Keratinocyte (primary cell): Measurements from ENCODE around the gene SLC37A3. TPM values are rescaled to one million over a fixed set of nuclear protein-coding genes. Genes with fewer than 3 reads are reported as not detected.

ENCODE experiments used
- DNase-seq: peaks from one replicate; pipeline ENCODE4 v3.0.0-alpha.2; 2011; ENCODE audit warnings: low read depth, missing footprints, low spot score
- FAIRE-seq: peaks from 2 replicates; lab custom pipeline; 2011; peaks lifted over from hg19 to GRCh38; lab: Jason Lieb, UNC
- H2AFZ ChIP-seq: 2 replicates; pipeline ENCODE4 v1.6.0; 2012; ENCODE audit warnings: low read length, control low read depth, inconsistent platforms; ENCODE audit not compliant: control insufficient read depth
- H3K27ac ChIP-seq: 2 replicates; pipeline ENCODE4 v1.5.1; 2011; ENCODE audit warnings: low read length; ENCODE audit not compliant: control insufficient read depth, insufficient read depth
- H3K27me3 ChIP-seq: 3 replicates; pipeline ENCODE4 v1.6.0; 2011; ENCODE audit warnings: low read length; ENCODE audit not compliant: control insufficient read depth, insufficient read depth; ENCODE audit errors: extremely low read depth
- H3K36me3 ChIP-seq, 2 experiments: 2 replicates in 1 of 2; 3 replicates in 1 of 2; pipeline ENCODE4 v1.5.1; 2011; ENCODE audit warnings: low read length in 2 of 2, mild to moderate bottlenecking in 1 of 2; ENCODE audit not compliant: control insufficient read depth in 2 of 2, insufficient read depth in 2 of 2; ENCODE audit errors: extremely low read depth in 1 of 2
- H3K4me1 ChIP-seq: 3 replicates; pipeline ENCODE4 v1.5.1; 2011; ENCODE audit warnings: low read length; ENCODE audit not compliant: control insufficient read depth, insufficient read depth; ENCODE audit errors: extremely low read depth
- H3K4me2 ChIP-seq: 3 replicates; pipeline ENCODE4 v1.6.0; 2011; ENCODE audit warnings: low read depth, low read length; ENCODE audit not compliant: control insufficient read depth, insufficient read depth; ENCODE audit errors: extremely low read depth
- H3K4me3 ChIP-seq, 3 experiments: fragments of 200-600 bp in 1 of 3; sonication (generic) in 1 of 3; 2 replicates in 2 of 3; 3 replicates in 1 of 3; pipeline ENCODE4 v1.5.1; 2011 to 2016; ENCODE audit warnings: low read length in 3 of 3, mild to moderate bottlenecking in 3 of 3, control low read depth in 2 of 3, inconsistent platforms in 1 of 3, low read depth in 1 of 3, mixed read lengths in 1 of 3, mixed run types in 1 of 3, moderate library complexity in 1 of 3; ENCODE audit not compliant: control insufficient read depth in 2 of 3, insufficient read depth in 2 of 3; ENCODE audit errors: extremely low read depth in 1 of 3
- H3K79me2 ChIP-seq: 2 replicates; pipeline ENCODE4 v1.6.0; 2012; ENCODE audit warnings: low read length; ENCODE audit not compliant: control insufficient read depth, insufficient read depth
- H3K9ac ChIP-seq: 3 replicates; pipeline ENCODE4 v1.6.0; 2011; ENCODE audit warnings: low read length; ENCODE audit not compliant: control insufficient read depth, insufficient read depth; ENCODE audit errors: extremely low read depth
- H3K9me1 ChIP-seq: 3 replicates; pipeline ENCODE4 v1.6.0; 2011; ENCODE audit warnings: low read length; ENCODE audit not compliant: control insufficient read depth, insufficient read depth; ENCODE audit errors: extremely low read depth
- H3K9me3 ChIP-seq: 2 replicates; pipeline ENCODE4 v1.5.1; 2012; ENCODE audit warnings: low read depth, low read length; ENCODE audit not compliant: control insufficient read depth
- H4K20me1 ChIP-seq: 3 replicates; pipeline ENCODE4 v1.6.0; 2011; ENCODE audit warnings: low read length; ENCODE audit not compliant: control insufficient read depth, insufficient read depth; ENCODE audit errors: extremely low read depth
- CTCF ChIP-seq, 3 experiments: IDR thresholded peaks in 1 of 3; conservative IDR thresholded peaks in 1 of 3; optimal IDR thresholded peaks in 1 of 3; 2 replicates in 2 of 3; 3 replicates in 1 of 3; pipeline versions ENCODE3 to v1.5.1; 2011; ENCODE audit warnings: low read length in 3 of 3, mild to moderate bottlenecking in 3 of 3, moderate library complexity in 2 of 3, control low read depth in 1 of 3, inconsistent platforms in 1 of 3; ENCODE audit not compliant: insufficient read depth in 2 of 3; ENCODE audit errors: extremely low read depth in 1 of 3
- EZH2 ChIP-seq: IDR thresholded peaks from one replicate; pipeline ENCODE4 v1.6.1; 2012; ENCODE audit warnings: inconsistent platforms, mild to moderate bottlenecking, low read length, moderate library complexity
- dilution Hi-C: fragments of 300-500 bp; cut with MboI; formaldehyde crosslinking; loops from one replicate; pipeline ENCODE4 v1.7.0; 2020; ENCODE audit warnings: low sequenced_read_pairs; ENCODE audit not compliant: extremely low pct_ligation_motif_present
- polyA plus RNA-seq, 5 experiments: library from polyadenylated mRNA; depleted of rRNA in 3 of 5; stranded (reverse) in 3 of 5; stranded (forward) in 1 of 5; unstranded in 1 of 5; fragments of >200 nt; gene quantifications; 1 replicate in 1 of 5; 2 replicates in 3 of 5; 3 replicates in 1 of 5; pipeline versions ENCODE4 v1.2.1 to v1.2.3, GENCODE V29; 2011 to 2012; ENCODE audit warnings: missing spikeins in 2 of 5, low read depth in 1 of 5, low replicate concordance in 1 of 5

Gene SLC37A3
- polyA plus RNA-seq, 1 donor (not counting 4 experiments of a cell fraction or from before 2014, with no cell fraction given), result 51.4 TPM

GRCh38 chr7:140287988-140288387, 110.3 kb downstream of the SLC37A3 start:
- no peak for DNase-seq
- Histone ChIP-seq H2AFZ (no peak overlapping the region), H3K4me3 (no peak overlapping the region), H3K4me1 (no peaks in the 10 kb centered on the region), H3K9me1 (no peaks in the 10 kb centered on the region), H3K9me3 (no peaks in the 10 kb centered on the region), H3K36me3 (no peaks in the 10 kb centered on the region), H3K27me3 (no peaks in the 10 kb centered on the region), H3K27ac (no peak overlapping the region), H3K9ac (no peak overlapping the region), H3K79me2 (no peaks in the 10 kb centered on the region), H4K20me1 (no peaks in the 10 kb centered on the region), H3K4me2 (no peak overlapping the region)
- dilution Hi-C loops, result no loop called here
- TF ChIP-seq EZH2 (no peak), CTCF (optimal IDR thresholded peaks at IDR 0.05 in 1 of 3, IDR thresholded peaks at IDR 0.05 in 1 of 3, conservative IDR thresholded peaks at IDR 0.05 in 1 of 3; ENCODE audit: extremely low read depth in 1 of 3, insufficient read depth in 2 of 3, low read length in 3 of 3) (no peak)
- FAIRE-seq, result no peak

GRCh38 chr7:140285938-140286337, 112.4 kb downstream of the SLC37A3 start:
- Histone ChIP-seq H3K9me1 (no peaks in the 10 kb centered on the region), H4K20me1 (no peaks in the 10 kb centered on the region), H3K36me3 (no peaks in the 10 kb centered on the region), H3K27ac (no peak overlapping the region), H3K9ac (no peak overlapping the region), H3K9me3 (no peaks in the 10 kb centered on the region), H3K4me2 (no peak overlapping the region), H3K4me1 (no peaks in the 10 kb centered on the region), H3K79me2 (no peaks in the 10 kb centered on the region), H3K4me3 (no peak overlapping the region), H2AFZ (no peak overlapping the region), H3K27me3 (no peaks in the 10 kb centered on the region)
- FAIRE-seq (no peak), DNase-seq (no peak)
- dilution Hi-C loops, result no loop called here
- no peak for TF ChIP-seq CTCF (optimal IDR thresholded peaks at IDR 0.05 in 1 of 3, IDR thresholded peaks at IDR 0.05 in 1 of 3, conservative IDR thresholded peaks at IDR 0.05 in 1 of 3; ENCODE audit: extremely low read depth in 1 of 3, insufficient read depth in 2 of 3, low read length in 3 of 3)
- TF ChIP-seq EZH2, result no peak
